Caco-2 (cell line): ENCODE data around the gene UNC93A. TPM values are rescaled to one million over a fixed set of nuclear protein-coding genes. Genes with fewer than 3 reads are reported as not detected.

Experiments
- BruUV-seq: library from RNA; stranded (reverse); fragments of 400-500 nt; replicated peaks from 2 replicates; lab custom pipeline; 2021; lab: Mats Ljungman, UMichigan
- CTCF ChIA-PET: fragments of 300-600 bp; sonication (Branson Sonifier 250); formaldehyde crosslinking; loops from one replicate; lab custom pipeline; 2022; ENCODE audit warnings: antibody characterized with exemption; lab: Charles Lee
- POLR2A ChIA-PET: fragments of 300-600 bp; sonication (Branson Sonifier 250); formaldehyde crosslinking; loops from one replicate; lab custom pipeline; 2022; ENCODE audit warnings: antibody characterized with exemption; lab: Charles Lee
- DNase-seq, 2 experiments: peaks; one replicate each; pipeline versions ENCODE4 v3.0.0 to v3.0.0-alpha.2; 2020 to 2022
- H3K27me3 ChIP-seq: replicated peaks from 2 replicates; pipeline ENCODE4 v1.6.0; 2011; ENCODE audit warnings: low read length; ENCODE audit not compliant: control insufficient read depth, insufficient read depth
- H3K36me3 ChIP-seq: 2 replicates; pipeline ENCODE4 v1.5.1; 2011; ENCODE audit warnings: low read length; ENCODE audit not compliant: control insufficient read depth, insufficient read depth
- H3K4me1 ChIP-seq: fragments of 250-450 bp; sonication (Bioruptor Pico); 2 replicates; pipeline ENCODE4 v1.5.1; 2020; ENCODE audit warnings: mild to moderate bottlenecking
- H3K4me3 ChIP-seq: 2 replicates; pipeline ENCODE4 v1.5.1; 2011; ENCODE audit warnings: low read depth, mild to moderate bottlenecking, control low read depth, low read length
- H3K9me3 ChIP-seq: fragments of 250-450 bp; sonication (Bioruptor Pico); 2 replicates; pipeline ENCODE4 v1.5.1; 2020; ENCODE audit warnings: mild to moderate bottlenecking, moderate library complexity
- H3K27ac Mint-ChIP-seq: one replicate; pipeline ENCODE4 v1.8.0; 2022; ENCODE audit warnings: mixed read lengths; ENCODE audit not compliant: unreplicated experiment
- H3K27me3 Mint-ChIP-seq: one replicate; pipeline ENCODE4 v1.8.0; 2022; ENCODE audit warnings: mixed read lengths; ENCODE audit not compliant: insufficient read depth, unreplicated experiment
- H3K36me3 Mint-ChIP-seq: one replicate; pipeline ENCODE4 v1.8.0; 2022; ENCODE audit warnings: mild to moderate bottlenecking, mixed read lengths; ENCODE audit not compliant: insufficient read depth, unreplicated experiment
- H3K4me1 Mint-ChIP-seq: one replicate; pipeline ENCODE4 v1.8.0; 2022; ENCODE audit warnings: low read depth, mixed read lengths; ENCODE audit not compliant: unreplicated experiment
- H3K4me3 Mint-ChIP-seq: one replicate; pipeline ENCODE4 v1.8.0; 2022; ENCODE audit warnings: mild to moderate bottlenecking, moderate library complexity, mixed read lengths; ENCODE audit not compliant: unreplicated experiment
- H3K9me3 Mint-ChIP-seq: one replicate; pipeline ENCODE4 v1.8.0; 2022; ENCODE audit warnings: mixed read lengths; ENCODE audit not compliant: unreplicated experiment
- CTCF ChIP-seq, 2 experiments: fragments of 200-600 bp in 1 of 2; IDR thresholded peaks; 1 replicate in 1 of 2; 2 replicates in 1 of 2; pipeline versions ENCODE4 v1.5.1 to v1.8.0; 2011 to 2022; ENCODE audit warnings: antibody characterized with exemption in 1 of 2, control low read depth in 1 of 2, inconsistent platforms in 1 of 2, low read depth in 1 of 2, low read length in 1 of 2, mild to moderate bottlenecking in 1 of 2, moderate library complexity in 1 of 2; ENCODE audit not compliant: insufficient read depth in 1 of 2, severe bottlenecking in 1 of 2, unreplicated experiment in 1 of 2
- intact Hi-C: fragments of 100-400 bp; cut with micrococcal nuclease; formaldehyde crosslinking; loops from one replicate; pipeline ENCODE4 v1.10.0; 2022; ENCODE audit not compliant: unreplicated experiment
- total RNA-seq: library from RNA; stranded (reverse); gene quantifications from 2 replicates; pipeline ENCODE4 v1.2.3, GENCODE V29; 2022

UNC93A gene
- total RNA-seq, 1 experiment from 2014 or later = 32.3 TPM

- H3K27me3 ChIP-seq = no peaks in the 10 kb centered on the region
- peak overlapping the region; percentile 94 for H3K27ac Mint-ChIP-seq
- H3K4me1 Mint-ChIP-seq = peaks cover 55% of the 10 kb centered on the region
- no peaks in the 10 kb centered on the region for H3K9me3 Mint-ChIP-seq
- no peaks in the 10 kb centered on the region for H3K27me3 Mint-ChIP-seq
- intact Hi-C loops = loop anchor here (1.0 to 2.0 kb wide), 2 partner anchors 36 to 48 kb away; no protein-coding TSS in a partner anchor
- peaks cover 35% of the 10 kb centered on the region for H3K36me3 Mint-ChIP-seq
- H3K36me3 ChIP-seq = no peaks in the 10 kb centered on the region
- H3K9me3 ChIP-seq = no peaks in the 10 kb centered on the region
- H3K4me1 ChIP-seq = peaks cover 68% of the 10 kb centered on the region
- BruUV-seq = no TSS peak
- peak overlapping the region; percentile 72 for H3K4me3 Mint-ChIP-seq
- DNase-seq = peak; percentile 93 to 94
- ChIA-PET POLR2A (interaction anchor here (0.5 to 1.3 kb wide), 6 partner anchors 14 to 156 kb away, joined by 3 to 6 read pairs (median 4); no protein-coding TSS in a partner anchor), CTCF (interaction anchor here (1.0 kb wide), 1 partner anchor 82 kb away, joined by 5 read pairs; no protein-coding TSS in a partner anchor)
- H3K4me3 ChIP-seq = peak overlapping the region; percentile 11; the same call in 1 of the 2 replicates
- TF ChIP-seq CTCF (IDR thresholded peaks at IDR 0.05; ENCODE audit: insufficient read depth in 1 of 2, low read depth in 1 of 2, low read length in 1 of 2, severe bottlenecking in 1 of 2, unreplicated experiment in 1 of 2) = no peak
These were observed 22.3 kb upstream of the UNC93A start for GRCh38 chr6:167268683-167269280.

GRCh38 chr6:167270499-167271311 lies 20.4 kb upstream of the UNC93A start:
- TF ChIP-seq CTCF (IDR thresholded peaks at IDR 0.05; ENCODE audit: insufficient read depth in 1 of 2, low read depth in 1 of 2, low read length in 1 of 2, severe bottlenecking in 1 of 2, unreplicated experiment in 1 of 2) = no peak
- Mint-ChIP-seq H3K9me3 (no peaks in the 10 kb centered on the region), H3K4me1 (peaks cover 59% of the 10 kb centered on the region), H3K36me3 (peaks cover 51% of the 10 kb centered on the region), H3K27ac (peak overlapping the region; percentile 94), H3K4me3 (peak overlapping the region; percentile 72), H3K27me3 (no peaks in the 10 kb centered on the region)
- peaks cover 6% of the 10 kb centered on the region; the same call in 1 of the 2 replicates for H3K36me3 ChIP-seq
- H3K27me3 ChIP-seq = no peaks in the 10 kb centered on the region
- intact Hi-C loops = loop anchor here (10.0 kb wide), 1 partner anchor 694 kb away; no protein-coding TSS in a partner anchor
- DNase-seq = peak; percentile 73 to 84
- peak overlapping the region; percentile 34 for H3K4me3 ChIP-seq
- BruUV-seq = no TSS peak
- H3K9me3 ChIP-seq = no peaks in the 10 kb centered on the region
- peaks cover 68% of the 10 kb centered on the region for H3K4me1 ChIP-seq
- CTCF ChIA-PET = no interaction called here
- POLR2A ChIA-PET = interaction anchor here (0.5 to 0.8 kb wide), 2 partner anchors 16 to 37 kb away, joined by 3 to 4 read pairs; no protein-coding TSS in a partner anchor

DNA sequence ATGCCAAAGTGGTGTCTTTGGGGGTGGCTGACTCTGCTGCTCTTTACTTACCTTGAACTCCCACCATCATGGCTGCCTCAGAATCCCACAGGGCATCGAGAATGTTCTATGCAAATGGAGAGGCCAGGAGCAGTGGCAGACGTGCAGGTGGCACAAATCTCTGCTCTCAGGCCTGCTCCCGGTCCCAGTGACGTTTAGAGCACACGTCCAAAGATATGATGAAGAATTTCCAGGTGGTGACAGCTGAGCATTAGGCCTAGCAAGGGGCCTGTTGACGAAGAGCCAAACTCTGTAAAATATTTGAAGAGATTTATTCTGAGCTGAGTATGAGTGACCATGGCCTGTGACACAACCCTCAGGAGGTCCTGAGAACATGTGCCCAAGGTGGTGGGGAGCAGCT lies 19.0 kb upstream of the UNC93A start:
- ChIA-PET CTCF (interaction anchor here (0.5 to 0.7 kb wide), 2 partner anchors 14 to 17 kb away, joined by 3 read pairs; no protein-coding TSS in a partner anchor), POLR2A (interaction anchor here (1.0 to 1.5 kb wide), 3 partner anchors 49 to 70 kb away, joined by 3 to 4 read pairs (median 3); no protein-coding TSS in a partner anchor)
- Mint-ChIP-seq H3K27ac (peak overlapping the region; percentile 94), H3K36me3 (peaks cover 63% of the 10 kb centered on the region), H3K4me1 (peaks cover 60% of the 10 kb centered on the region), H3K4me3 (peak overlapping the region; percentile 72), H3K27me3 (no peaks in the 10 kb centered on the region), H3K9me3 (no peaks in the 10 kb centered on the region)
- no peak for TF ChIP-seq CTCF (IDR thresholded peaks at IDR 0.05; ENCODE audit: insufficient read depth in 1 of 2, low read depth in 1 of 2, low read length in 1 of 2, severe bottlenecking in 1 of 2, unreplicated experiment in 1 of 2)
- BruUV-seq = no TSS peak
- Histone ChIP-seq H3K27me3 (no peaks in the 10 kb centered on the region), H3K36me3 (peaks cover 6% of the 10 kb centered on the region; the same call in 1 of the 2 replicates), H3K4me3 (peak overlapping the region; percentile 34), H3K9me3 (no peaks in the 10 kb centered on the region), H3K4me1 (peaks cover 62% of the 10 kb centered on the region)
- intact Hi-C loops = loop anchor here (1.0 to 10.0 kb wide), 5 partner anchors 14 to 693 kb away; no protein-coding TSS in a partner anchor
- DNase-seq = peak; percentile 64 to 80
